Measurements from ENCODE around the gene ENO2.

GRCh38 chr12:6869049-6870021 is 45.0 kb upstream of the ENO2 start:
- TF ChIP-seq CTCF (IDR thresholded peaks at IDR 0.05) (peak; percentile 84 to 93 (median 92)), POLR2A (IDR thresholded peaks at IDR 0.05) (no peak)

All from esophagus squamous epithelium (tissue), 4 donors.